WTC11 (cell line): Measurements from ENCODE around the gene HYAL1. TPM values are rescaled to one million over a fixed set of nuclear protein-coding genes. Genes with fewer than 3 reads are reported as not detected.

Experiments used
- ARID4B ChIP-seq: sonication (generic); formaldehyde crosslinking; IDR thresholded peaks from 2 replicates; pipeline ENCODE4 v1.8.0; 2023; ENCODE audit warnings: missing genetic modification reagents, mild to moderate bottlenecking, borderline replicate concordance
- CBFB ChIP-seq: sonication (generic); formaldehyde crosslinking; IDR thresholded peaks from 2 replicates; pipeline ENCODE4 v1.8.1; 2022; ENCODE audit warnings: mild to moderate bottlenecking, low read depth, missing genetic modification reagents
- CREM ChIP-seq: sonication (generic); formaldehyde crosslinking; IDR thresholded peaks from 2 replicates; pipeline ENCODE4 v1.8.1; 2022; ENCODE audit warnings: mild to moderate bottlenecking, missing genetic modification reagents, moderate library complexity
- CTCF ChIP-seq: fragments of 200-600 bp; IDR thresholded peaks from 2 replicates; pipeline ENCODE4 v1.8.0; 2022; ENCODE audit warnings: antibody characterized with exemption
- E2F5 ChIP-seq: sonication (generic); formaldehyde crosslinking; IDR thresholded peaks from 2 replicates; pipeline ENCODE4 v1.8.1; 2022; ENCODE audit warnings: mild to moderate bottlenecking, moderate library complexity, missing genetic modification reagents
- FOXP4 ChIP-seq: sonication (generic); formaldehyde crosslinking; IDR thresholded peaks from 2 replicates; pipeline ENCODE4 v1.8.0; 2022; ENCODE audit warnings: mild to moderate bottlenecking, missing genetic modification reagents
- HMGXB4 ChIP-seq: sonication (generic); formaldehyde crosslinking; IDR thresholded peaks from 2 replicates; pipeline ENCODE4 v1.8.1; 2023; ENCODE audit warnings: mild to moderate bottlenecking, moderate library complexity, missing genetic modification reagents
- KAT7 ChIP-seq: sonication (generic); formaldehyde crosslinking; IDR thresholded peaks from 2 replicates; pipeline ENCODE4 v1.8.1; 2023; ENCODE audit warnings: missing genetic modification reagents, mild to moderate bottlenecking, borderline replicate concordance
- MAX ChIP-seq: sonication (generic); formaldehyde crosslinking; IDR thresholded peaks from 2 replicates; pipeline ENCODE4 v1.8.0; 2022; ENCODE audit warnings: mild to moderate bottlenecking, missing genetic modification reagents
- MYBL2 ChIP-seq: sonication (generic); formaldehyde crosslinking; IDR thresholded peaks from 2 replicates; pipeline ENCODE4 v1.8.1; 2023; ENCODE audit warnings: mild to moderate bottlenecking, moderate library complexity, missing genetic modification reagents
- NFE2L1 ChIP-seq: sonication (generic); formaldehyde crosslinking; IDR thresholded peaks from 2 replicates; pipeline ENCODE4 v1.8.1; 2023; ENCODE audit warnings: missing genetic modification reagents
- PREB ChIP-seq: sonication (generic); formaldehyde crosslinking; IDR thresholded peaks from 2 replicates; pipeline ENCODE4 v1.8.1; 2022; ENCODE audit warnings: mild to moderate bottlenecking, missing genetic modification reagents, moderate library complexity, borderline replicate concordance
- SMAD3 ChIP-seq: sonication (generic); formaldehyde crosslinking; IDR thresholded peaks from 2 replicates; pipeline ENCODE4 v1.8.0; 2022; ENCODE audit warnings: missing genetic modification reagents, mild to moderate bottlenecking, borderline replicate concordance
- SP1 ChIP-seq: sonication (generic); formaldehyde crosslinking; conservative IDR thresholded peaks from 2 replicates; pipeline ENCODE4 v1.8.1; 2022; ENCODE audit warnings: missing genetic modification reagents
- TEAD1 ChIP-seq: sonication (generic); formaldehyde crosslinking; IDR thresholded peaks from 2 replicates; pipeline ENCODE4 v1.8.0; 2022; ENCODE audit warnings: mild to moderate bottlenecking, missing genetic modification reagents
- TEAD4 ChIP-seq: sonication (generic); formaldehyde crosslinking; IDR thresholded peaks from 2 replicates; pipeline ENCODE4 v1.8.0; 2022; ENCODE audit warnings: mild to moderate bottlenecking, missing genetic modification reagents
- ZBTB43 ChIP-seq: sonication (generic); formaldehyde crosslinking; IDR thresholded peaks from 2 replicates; pipeline ENCODE4 v1.8.1; 2023; ENCODE audit warnings: mild to moderate bottlenecking, missing genetic modification reagents
- ZNF232 ChIP-seq: sonication (generic); formaldehyde crosslinking; IDR thresholded peaks from 2 replicates; pipeline ENCODE4 v1.8.0; 2022; ENCODE audit warnings: mild to moderate bottlenecking, missing genetic modification reagents
- ZNF281 ChIP-seq: sonication (generic); formaldehyde crosslinking; IDR thresholded peaks from 2 replicates; pipeline ENCODE4 v1.8.0; 2023; ENCODE audit warnings: mild to moderate bottlenecking, missing genetic modification reagents
- total RNA-seq: library from RNA; stranded (reverse); gene quantifications from 3 replicates; pipeline ENCODE4 v1.2.3, GENCODE V29; 2021

HYAL1 gene
- total RNA-seq, 1 experiment from 2014 or later: 3.4 TPM

GRCh38 chr3:50337175-50337861, 33.9 kb upstream of the HYAL1 start (continued):
- TF ChIP-seq PREB (CRISPR knock-in tag) (0 out of 2 replicates have a peak, but pooled peaks have one; percentile 46), CREM (peak; percentile 69), MYBL2 (CRISPR knock-in tag) (peak; percentile 98), KAT7 (no peak; the same call in 1 of the 2 replicates), SMAD3 (CRISPR knock-in tag) (peak; percentile 74; the same call in 1 of the 2 replicates), ZBTB43 (peak; percentile 86; the same call in 1 of the 2 replicates), MAX (CRISPR knock-in tag) (peak; percentile 95), E2F5 (CRISPR knock-in tag) (peak; percentile 64; the same call in 1 of the 2 replicates), NFE2L1 (CRISPR knock-in tag) (no peak; the same call in none of the 2 replicates), CTCF (no peak), ZNF281 (CRISPR knock-in tag) (peak; percentile 56; the same call in 1 of the 2 replicates), TEAD1 (CRISPR knock-in tag) (peak; percentile 87; the same call in 1 of the 2 replicates), HMGXB4 (peak; percentile 42; the same call in 1 of the 2 replicates), TEAD4 (no peak), ARID4B (CRISPR knock-in tag) (peak; percentile 92; the same call in 1 of the 2 replicates), ZNF232 (peak; percentile 88; the same call in 1 of the 2 replicates), SP1 (CRISPR knock-in tag) (peak; percentile 79; the same call in 1 of the 2 replicates), CBFB (CRISPR knock-in tag) (0 out of 2 replicates have a peak, but pooled peaks have one; percentile 10), FOXP4 (CRISPR knock-in tag) (peak; percentile 77)
